GM20000 (cell line): ENCODE measurements around the gene LCE1B.

Source experiments
- DNase-seq: peaks from one replicate; pipeline ENCODE4 v3.0.0; 2012; ENCODE audit warnings: low spot score
- CTCF ChIP-seq: IDR thresholded peaks from 2 replicates; pipeline ENCODE4 v1.5.1; 2012; ENCODE audit warnings: mild to moderate bottlenecking, control low read depth; ENCODE audit errors: extremely low read depth, missing control alignments

The LCE1B gene

GRCh38 chr1:152786077-152786476, 25.7 kb upstream of the LCE1B start, which contains the start of gene LCE1E:
TSS of gene LCE1E (plus strand) at chr1:152786257. CDS start at chr1:152787300, 1,043 bp downstream.
- DNase-seq: no peak
- no peak for TF ChIP-seq CTCF

- TF ChIP-seq CTCF: no peak
- no peak for DNase-seq
These were observed 16.1 kb upstream of the LCE1B start for GRCh38 chr1:152795686-152796085.

GRCh38 chr1:152796421-152796820, 15.3 kb upstream of the LCE1B start, which contains the start of gene LCE1D:
TSS of gene LCE1D (plus strand) at chr1:152796721. CDS start at chr1:152797795, 1,074 bp downstream.
- no peak for TF ChIP-seq CTCF

GRCh38 chr1:152801333-152801732, 10.4 kb upstream of the LCE1B start:
- TF ChIP-seq CTCF: no peak
- no peak for DNase-seq

More at GRCh38 chr1:152796421-152796820, 15.3 kb upstream of the LCE1B start, which contains the start of gene LCE1D:
- no peak for DNase-seq

- TF ChIP-seq CTCF: no peak
- no peak for DNase-seq
These were observed 5.2 kb upstream of the LCE1B start, which contains the start of gene LCE1C for GRCh38 chr1:152806576-152806975. TSS of gene LCE1C (minus strand) at chr1:152806651. CDS start at chr1:152805478, 1,173 bp downstream.

GRCh38 chr1:152811050-152811449, 721 bp upstream of the LCE1B start:
- no peak for TF ChIP-seq CTCF
- DNase-seq: no peak

- DNase-seq: no peak
- no peak for TF ChIP-seq CTCF
These were observed 5.5 kb downstream of the LCE1B start for GRCh38 chr1:152817309-152817708.
